ENCODE results near the gene HS6ST3. TPM values are rescaled to one million over a fixed set of nuclear protein-coding genes. Genes with fewer than 3 reads are reported as not detected.

HS6ST3 gene
- total and polyA plus RNA-seq, 8 donors = 0.65 to 3.4 (median 1.8) TPM

DNA sequence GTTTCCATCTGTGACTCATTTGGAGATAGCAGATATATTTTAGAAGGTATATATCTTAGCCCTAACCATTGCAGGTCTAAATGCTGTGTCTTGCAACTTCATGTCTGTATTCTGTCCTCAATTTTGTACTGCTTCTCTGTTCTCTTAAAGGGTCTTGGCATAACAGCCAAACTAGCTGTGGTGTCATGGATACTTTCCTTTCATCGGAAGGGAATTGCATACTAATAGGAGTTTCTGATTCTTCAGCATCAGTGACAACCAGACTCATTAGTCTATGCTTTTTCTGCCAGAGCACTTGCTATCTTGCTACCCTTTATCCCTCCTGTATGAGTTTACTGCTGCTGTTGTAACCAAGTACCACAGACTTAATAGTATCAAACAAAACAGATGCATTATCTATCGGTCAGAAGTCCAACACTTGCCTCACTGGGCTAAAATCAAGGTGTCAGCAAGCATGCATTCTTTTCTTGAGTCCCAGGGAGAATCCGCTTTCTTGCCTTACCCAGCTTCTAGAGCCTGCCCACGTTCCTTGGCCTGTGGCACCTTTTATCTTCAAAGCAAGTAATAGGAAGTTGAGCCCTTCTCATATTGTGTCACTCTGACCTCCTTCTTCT is 253.1 kb downstream of the HS6ST3 start:
- ATAC-seq (no peak), DNase-seq (no peak), FAIRE-seq (no peak)
- Histone ChIP-seq H3K9me3 (no peaks in the 10 kb centered on the region), H3K27me3 (no peaks in the 10 kb centered on the region), H3K4me3 (no peak overlapping the region), H3K27ac (no peak overlapping the region), H3K4me1 (no peaks in the 10 kb centered on the region), H3K36me3 (no peaks in the 10 kb centered on the region)
- TF ChIP-seq, protein P1, sequence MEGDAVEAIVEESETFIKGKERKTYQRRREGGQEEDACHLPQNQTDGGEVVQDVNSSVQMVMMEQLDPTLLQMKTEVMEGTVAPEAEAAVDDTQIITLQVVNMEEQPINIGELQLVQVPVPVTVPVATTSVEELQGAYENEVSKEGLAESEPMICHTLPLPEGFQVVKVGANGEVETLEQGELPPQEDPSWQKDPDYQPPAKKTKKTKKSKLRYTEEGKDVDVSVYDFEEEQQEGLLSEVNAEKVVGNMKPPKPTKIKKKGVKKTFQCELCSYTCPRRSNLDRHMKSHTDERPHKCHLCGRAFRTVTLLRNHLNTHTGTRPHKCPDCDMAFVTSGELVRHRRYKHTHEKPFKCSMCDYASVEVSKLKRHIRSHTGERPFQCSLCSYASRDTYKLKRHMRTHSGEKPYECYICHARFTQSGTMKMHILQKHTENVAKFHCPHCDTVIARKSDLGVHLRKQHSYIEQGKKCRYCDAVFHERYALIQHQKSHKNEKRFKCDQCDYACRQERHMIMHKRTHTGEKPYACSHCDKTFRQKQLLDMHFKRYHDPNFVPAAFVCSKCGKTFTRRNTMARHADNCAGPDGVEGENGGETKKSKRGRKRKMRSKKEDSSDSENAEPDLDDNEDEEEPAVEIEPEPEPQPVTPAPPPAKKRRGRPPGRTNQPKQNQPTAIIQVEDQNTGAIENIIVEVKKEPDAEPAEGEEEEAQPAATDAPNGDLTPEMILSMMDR (IDR thresholded peaks at IDR 0.05) = no peak
- 77 to 86% methylated on average over 4 of the region's 4 CpGs for WGBS, 2 donors
- intact Hi-C loops (cut with DNase I) = no loop called here

DNA sequence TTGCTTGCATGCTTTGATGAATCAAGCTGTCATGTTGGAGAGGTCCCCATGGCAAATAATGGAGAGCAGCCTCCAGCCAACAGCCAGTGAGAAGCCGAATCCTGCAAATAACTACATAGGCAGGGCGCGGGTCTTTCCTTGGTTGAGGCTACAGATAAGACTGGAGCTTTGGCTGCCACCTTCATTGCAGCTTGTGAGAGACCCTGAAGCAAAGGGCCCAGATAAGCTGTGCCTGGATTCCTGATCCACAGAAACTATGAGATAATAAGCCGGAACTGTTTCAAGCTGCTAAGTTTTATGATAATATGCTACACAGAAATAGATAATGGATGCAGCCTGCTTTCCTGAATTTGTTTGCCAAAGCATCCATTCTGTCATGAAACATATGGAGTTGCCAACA is 257.0 kb downstream of the HS6ST3 start:
- Histone ChIP-seq H3K4me3 (no peak overlapping the region), H3K27me3 (no peaks in the 10 kb centered on the region), H3K36me3 (no peaks in the 10 kb centered on the region), H3K4me1 (no peaks in the 10 kb centered on the region), H3K27ac (no peak overlapping the region), H3K9me3 (no peaks in the 10 kb centered on the region)
- FAIRE-seq = no peak
- no peak for DNase-seq
- intact Hi-C loops (cut with DNase I) = no loop called here
- no peak for ATAC-seq
- WGBS, 2 donors = 89 to 95% methylated on average over 4 of the region's 4 CpGs
- TF ChIP-seq, protein P1 (IDR thresholded peaks at IDR 0.05) = no peak

DNA sequence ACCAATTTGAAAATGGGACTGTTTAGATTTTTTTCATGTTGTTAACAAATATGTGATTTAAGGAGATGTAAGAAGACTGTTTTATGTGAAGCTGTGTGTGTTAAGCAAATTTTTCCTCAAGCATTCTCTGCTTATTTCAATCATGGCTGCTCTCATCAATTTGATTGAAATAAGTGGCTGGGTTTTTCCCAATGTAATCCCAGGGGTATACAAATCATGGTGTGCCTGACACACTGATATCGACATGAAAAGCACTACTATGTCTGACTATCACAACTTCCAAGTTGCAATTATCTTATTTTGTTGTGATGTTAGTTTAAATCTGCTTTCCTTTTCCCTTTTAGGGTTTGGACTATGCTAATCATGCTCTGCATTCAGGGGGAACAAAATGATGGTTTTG is 283.7 kb downstream of the HS6ST3 start:
- ATAC-seq (no peak), DNase-seq (no peak), FAIRE-seq (no peak)
- Histone ChIP-seq H3K27me3 (no peaks in the 10 kb centered on the region), H3K9me3 (no peaks in the 10 kb centered on the region), H3K27ac (no peak overlapping the region), H3K36me3 (no peaks in the 10 kb centered on the region), H3K4me1 (no peaks in the 10 kb centered on the region), H3K4me3 (no peak overlapping the region)
- intact Hi-C loops (cut with DNase I) = no loop called here
- 88 to 90% methylated on average over 1 of the region's 1 CpG for WGBS, 2 donors
- TF ChIP-seq, protein P1 (IDR thresholded peaks at IDR 0.05) = no peak

DNA sequence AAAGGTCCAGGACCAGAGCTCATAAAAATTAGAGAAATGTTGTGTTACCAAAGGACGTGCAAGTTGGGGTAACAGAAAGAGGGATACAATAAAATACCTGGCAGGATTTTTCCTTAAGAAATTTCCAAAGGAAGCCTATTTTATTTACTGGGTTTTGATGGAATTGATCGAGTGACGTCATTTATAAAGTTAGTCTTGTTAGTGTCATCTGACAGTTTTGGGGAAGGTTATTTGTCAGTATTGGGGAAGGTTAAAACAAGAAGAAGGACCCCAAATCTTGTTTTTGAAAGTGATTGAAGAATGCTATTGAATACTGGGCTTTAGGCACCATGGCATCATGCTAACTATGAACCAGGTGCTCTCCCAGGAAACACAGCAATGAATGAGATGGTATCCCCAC is 287.9 kb downstream of the HS6ST3 start:
- H3K27ac ChIP-seq = no peak overlapping the region
- H3K27me3 ChIP-seq = no peaks in the 10 kb centered on the region
- H3K36me3 ChIP-seq = no peaks in the 10 kb centered on the region
- 91 to 95% methylated on average over 3 of the region's 3 CpGs for WGBS, 2 donors
- no peaks in the 10 kb centered on the region for H3K9me3 ChIP-seq
- TF ChIP-seq, protein P1 (IDR thresholded peaks at IDR 0.05) = no peak
- H3K4me1 ChIP-seq = no peaks in the 10 kb centered on the region
- intact Hi-C loops (cut with DNase I) = no loop called here
- FAIRE-seq (no peak), DNase-seq (no peak), ATAC-seq (no peak)
- H3K4me3 ChIP-seq = no peak overlapping the region

DNA sequence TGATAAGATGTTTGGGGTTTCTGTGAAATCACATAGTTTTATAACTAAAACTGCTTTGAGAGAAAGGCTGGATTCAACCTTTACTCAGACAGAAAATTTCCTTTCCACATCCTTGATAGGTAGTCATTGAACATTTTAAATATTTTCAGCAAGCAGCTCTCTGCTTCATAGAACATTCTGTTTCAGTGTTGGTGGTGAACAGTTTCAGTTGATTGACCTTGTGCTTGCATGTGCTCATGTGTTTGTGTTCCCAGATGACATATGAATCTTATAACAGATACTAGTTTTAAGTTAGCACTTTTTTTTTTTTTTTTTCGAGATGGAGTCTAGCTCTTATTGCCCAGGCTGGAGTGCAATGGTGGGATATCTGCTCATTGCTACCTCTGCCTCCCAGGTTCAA is 290.1 kb downstream of the HS6ST3 start:
- DNase-seq (no peak), ATAC-seq (no peak), FAIRE-seq (no peak)
- TF ChIP-seq, protein P1 (IDR thresholded peaks at IDR 0.05) = no peak
- Histone ChIP-seq H3K27ac (no peak overlapping the region), H3K27me3 (no peaks in the 10 kb centered on the region), H3K4me3 (no peak overlapping the region), H3K4me1 (no peaks in the 10 kb centered on the region), H3K9me3 (no peaks in the 10 kb centered on the region), H3K36me3 (no peaks in the 10 kb centered on the region)
- 50 to 55% methylated on average over 1 of the region's 1 CpG for WGBS, 2 donors
- intact Hi-C loops (cut with DNase I) = no loop called here
